OCI-LY7 (cell line): Measurements from ENCODE around the gene SLC9C1. TPM values are rescaled to one million over a fixed set of nuclear protein-coding genes. Genes with fewer than 3 reads are reported as not detected.

Source experiments
- BruUV-seq: library from RNA; stranded (reverse); fragments of 400-500 nt; replicated peaks from 2 replicates; lab custom pipeline; 2021; lab: Mats Ljungman, UMichigan
- CTCF ChIA-PET: fragments of 300-600 bp; sonication (Branson Sonifier 250); formaldehyde crosslinking; loops from one replicate; lab custom pipeline; 2022; ENCODE audit warnings: antibody characterized with exemption; ENCODE audit not compliant: unreplicated experiment; lab: Charles Lee
- POLR2A ChIA-PET: fragments of 300-600 bp; sonication (Branson Sonifier 250); formaldehyde crosslinking; loops from one replicate; lab custom pipeline; 2022; ENCODE audit warnings: antibody characterized with exemption; lab: Charles Lee
- DNase-seq: peaks from one replicate; pipeline ENCODE4 v3.0.0-alpha.2; 2015; ENCODE audit warnings: low spot score
- H2AFZ ChIP-seq: fragments of 200-600 bp; sonication (generic), shearing (Covaris generic); 2 replicates; pipeline ENCODE4 v1.6.1; 2014; ENCODE audit warnings: mild to moderate bottlenecking, antibody characterized with exemption, low read length, moderate library complexity
- H3K27ac ChIP-seq: fragments of 200-600 bp; sonication (generic); 2 replicates; pipeline ENCODE4 v1.5.1; 2014; ENCODE audit warnings: mixed run types, low read depth, mild to moderate bottlenecking, moderate library complexity, low read length, inconsistent platforms; ENCODE audit not compliant: poor library complexity, severe bottlenecking
- H3K36me3 ChIP-seq: fragments of 200-600 bp; sonication (generic); 2 replicates; pipeline ENCODE4 v1.6.1; 2014; ENCODE audit warnings: mild to moderate bottlenecking, antibody characterized with exemption, low read length, moderate library complexity, mixed read lengths; ENCODE audit not compliant: insufficient read depth
- H3K4me1 ChIP-seq: fragments of 200-600 bp; sonication (generic); 2 replicates; pipeline ENCODE4 v1.5.1; 2014; ENCODE audit warnings: mild to moderate bottlenecking, low read length; ENCODE audit not compliant: insufficient read depth, poor library complexity, severe bottlenecking
- H3K4me2 ChIP-seq: fragments of 200-600 bp; sonication (generic); 2 replicates; pipeline ENCODE4 v1.6.1; 2014; ENCODE audit warnings: mild to moderate bottlenecking, low read length
- H3K4me3 ChIP-seq: fragments of 200-600 bp; sonication (generic); 2 replicates; pipeline ENCODE4 v1.5.1; 2014; ENCODE audit warnings: mild to moderate bottlenecking, low read depth, low read length; ENCODE audit not compliant: poor library complexity, severe bottlenecking
- H3K79me2 ChIP-seq: fragments of 200-600 bp; sonication (generic); 2 replicates; pipeline ENCODE4 v1.6.1; 2016; ENCODE audit warnings: low read depth, mild to moderate bottlenecking, low read length, moderate library complexity, mixed read lengths; ENCODE audit not compliant: insufficient read depth
- H3K9me2 ChIP-seq: fragments of 200-600 bp; sonication (generic); 2 replicates; pipeline ENCODE4 v1.6.1; 2016; ENCODE audit warnings: mild to moderate bottlenecking, low read length, mixed read lengths; ENCODE audit not compliant: insufficient read depth
- H3K9me3 ChIP-seq: fragments of 200-600 bp; sonication (generic); 2 replicates; pipeline ENCODE4 v1.6.1; 2014; ENCODE audit warnings: mild to moderate bottlenecking, mixed run types, low read length, mixed read lengths
- H4K20me1 ChIP-seq: fragments of 200-600 bp; sonication (generic); 2 replicates; pipeline ENCODE4 v1.6.1; 2014; ENCODE audit warnings: mild to moderate bottlenecking, antibody characterized with exemption, low read length, moderate library complexity, mixed read lengths; ENCODE audit not compliant: insufficient read depth
- CTCF ChIP-seq: fragments of 200-600 bp; sonication (generic); conservative IDR thresholded peaks from 2 replicates; pipeline ENCODE4 v1.5.1; 2014; ENCODE audit warnings: mild to moderate bottlenecking, antibody characterized with exemption, low read length, moderate library complexity, mixed read lengths
- EZH2phosphoT487 ChIP-seq: fragments of 200-600 bp; sonication (generic); IDR thresholded peaks from 2 replicates; pipeline ENCODE4 v1.6.1; 2018; ENCODE audit warnings: low read depth, borderline replicate concordance, mild to moderate bottlenecking, mixed run types, antibody characterized with exemption, low read length, moderate library complexity, mixed read lengths
- intact Hi-C: fragments of 100-400 bp; cut with micrococcal nuclease; formaldehyde crosslinking; loops from one replicate; pipeline ENCODE4 v1.10.0; 2022; ENCODE audit not compliant: unreplicated experiment
- microRNA-seq: library from miRNA; unstranded; fragments of <30 nt; microRNA quantifications from one replicate; pipeline ENCODE4 v1.2.0, GENCODE V29; 2022; ENCODE audit warnings: borderline replicate concordance
- small RNA-seq: library from RNA; depleted of rRNA; stranded (forward); fragments of <200 nt; gene quantifications from one replicate; pipeline ENCODE3, GENCODE V24; 2014
- total RNA-seq, 2 experiments: library from RNA; depleted of rRNA in 1 of 2; stranded (reverse); fragments of >200 nt in 1 of 2; shearing (Covaris generic) in 1 of 2; gene quantifications; 2 replicates each; pipeline ENCODE4 v1.2.3, GENCODE V29; 2014 to 2022

SLC9C1 gene
- total RNA-seq, 2 experiments from 2014 or later = not detected

GRCh38 chr3:112092496-112093179 is 201.4 kb downstream of the SLC9C1 start:
- ChIA-PET CTCF (interaction anchor here (1.0 to 1.4 kb wide), 2 partner anchors 17 to 19 kb away, joined by 3 to 6 read pairs; no protein-coding TSS in a partner anchor), POLR2A (interaction anchor here (0.5 to 2.5 kb wide), 11 partner anchors 8 to 230 kb away, joined by 3 to 10 read pairs (median 3); partner anchors contain the start of gene GCSAM)
- Histone ChIP-seq H3K36me3 (peaks cover 12% of the 10 kb centered on the region), H3K79me2 (peaks cover 12% of the 10 kb centered on the region; the same call in 1 of the 2 replicates), H4K20me1 (no peaks in the 10 kb centered on the region), H3K9me3 (no peaks in the 10 kb centered on the region), H2AFZ (peak overlapping the region; percentile 84), H3K4me1 (peaks cover 57% of the 10 kb centered on the region), H3K9me2 (no peaks in the 10 kb centered on the region), H3K27ac (peak overlapping the region; percentile 65), H3K4me2 (peak overlapping the region; percentile 71), H3K4me3 (peak overlapping the region; percentile 49)
- intact Hi-C loops = no loop called here
- BruUV-seq = no TSS peak
- TF ChIP-seq EZH2phosphoT487 (no peak), CTCF (no peak)
- peak; percentile 64 for DNase-seq

- ChIA-PET CTCF (interaction anchor here (0.5 kb wide), 1 partner anchor 52 kb away, joined by 3 read pairs; no protein-coding TSS in a partner anchor), POLR2A (interaction anchor here (0.9 to 2.3 kb wide), 7 partner anchors 13 to 43 kb away, joined by 3 to 9 read pairs (median 4); no protein-coding TSS in a partner anchor)
- BruUV-seq = no TSS peak
- peak overlapping the region; percentile 26; the same call in 1 of the 2 replicates for H2AFZ ChIP-seq
- peak overlapping the region; percentile 69 for H3K27ac ChIP-seq
- no peaks in the 10 kb centered on the region for H4K20me1 ChIP-seq
- intact Hi-C loops = no loop called here
- H3K4me3 ChIP-seq = peak overlapping the region; percentile 38
- TF ChIP-seq EZH2phosphoT487 = no peak
- no peak for TF ChIP-seq CTCF
- H3K9me3 ChIP-seq = no peaks in the 10 kb centered on the region
- peaks cover 65% of the 10 kb centered on the region for H3K4me1 ChIP-seq
- H3K36me3 ChIP-seq = peaks cover 9% of the 10 kb centered on the region
- DNase-seq = peak; percentile 19
- H3K79me2 ChIP-seq = peaks cover 12% of the 10 kb centered on the region; the same call in 1 of the 2 replicates
- peak overlapping the region; percentile 62 for H3K4me2 ChIP-seq
- H3K9me2 ChIP-seq = no peaks in the 10 kb centered on the region
These were observed 203.0 kb downstream of the SLC9C1 start for GRCh38 chr3:112090887-112091586.

Small RNA genes lying within 50 kb of the gene (microRNA-seq; reads per million reads assigned to microRNA genes)
- gene MIR567 = not detected

Small RNA genes lying within 50 kb of the gene (small RNA-seq; reads per million reads assigned to genes)
- gene MIR567 = not detected

Other genes starting within 250 kb of the SLC9C1 start
- gene C3orf52, start 207.8 kb downstream of the SLC9C1 start, total RNA-seq (2014; rRNA removed; shearing (Covaris generic)) = 19.0 and 20.1 TPM in 2 replicates
- 11.2 and 17.9 TPM in 2 replicates for gene C3orf52, start 207.8 kb downstream of the SLC9C1 start, total RNA-seq (2022)
- gene GCSAM, start 161.0 kb downstream of the SLC9C1 start, total RNA-seq (2014; rRNA removed; shearing (Covaris generic)) = 160 and 193 TPM in 2 replicates
- 195 and 247 TPM in 2 replicates for gene GCSAM, start 161.0 kb downstream of the SLC9C1 start, total RNA-seq (2022)
- not detected in 2 replicates for gene CD200, start 38.9 kb upstream of the SLC9C1 start, total RNA-seq (2014; rRNA removed; shearing (Covaris generic))
- gene CD200, start 38.9 kb upstream of the SLC9C1 start, total RNA-seq (2022) = 0.18 TPM in 1 of 2 replicates, not detected in the other
- 7.7 and 8.0 TPM in 2 replicates for gene BTLA, start 205.3 kb upstream of the SLC9C1 start, total RNA-seq (2014; rRNA removed; shearing (Covaris generic))
- gene BTLA, start 205.3 kb upstream of the SLC9C1 start, total RNA-seq (2022) = 7.3 and 7.6 TPM in 2 replicates